PFSK-1 (cell line): ENCODE results near the gene ZNF319.

ENCODE experiments used
- POLR2AphosphoS5 ChIP-seq: IDR thresholded peaks from 2 replicates; pipeline ENCODE4 v1.6.1; 2012; ENCODE audit warnings: low read depth, mild to moderate bottlenecking, control low read depth, low read length, moderate library complexity
- REST ChIP-seq, 2 experiments: IDR thresholded peaks; 2 replicates each; pipeline versions ENCODE4 v1.6.1 to v1.8.0; 2011 to 2012; ENCODE audit warnings: low read depth in 2 of 2, low read length in 2 of 2, control low read depth in 1 of 2, inconsistent platforms in 1 of 2, mild to moderate bottlenecking in 1 of 2, moderate library complexity in 1 of 2; ENCODE audit not compliant: insufficient read depth in 1 of 2
- TAF1 ChIP-seq: IDR thresholded peaks from 2 replicates; pipeline ENCODE4 v1.6.1; 2012; ENCODE audit warnings: low read length, control low read depth, borderline replicate concordance; ENCODE audit not compliant: insufficient read depth

DNA sequence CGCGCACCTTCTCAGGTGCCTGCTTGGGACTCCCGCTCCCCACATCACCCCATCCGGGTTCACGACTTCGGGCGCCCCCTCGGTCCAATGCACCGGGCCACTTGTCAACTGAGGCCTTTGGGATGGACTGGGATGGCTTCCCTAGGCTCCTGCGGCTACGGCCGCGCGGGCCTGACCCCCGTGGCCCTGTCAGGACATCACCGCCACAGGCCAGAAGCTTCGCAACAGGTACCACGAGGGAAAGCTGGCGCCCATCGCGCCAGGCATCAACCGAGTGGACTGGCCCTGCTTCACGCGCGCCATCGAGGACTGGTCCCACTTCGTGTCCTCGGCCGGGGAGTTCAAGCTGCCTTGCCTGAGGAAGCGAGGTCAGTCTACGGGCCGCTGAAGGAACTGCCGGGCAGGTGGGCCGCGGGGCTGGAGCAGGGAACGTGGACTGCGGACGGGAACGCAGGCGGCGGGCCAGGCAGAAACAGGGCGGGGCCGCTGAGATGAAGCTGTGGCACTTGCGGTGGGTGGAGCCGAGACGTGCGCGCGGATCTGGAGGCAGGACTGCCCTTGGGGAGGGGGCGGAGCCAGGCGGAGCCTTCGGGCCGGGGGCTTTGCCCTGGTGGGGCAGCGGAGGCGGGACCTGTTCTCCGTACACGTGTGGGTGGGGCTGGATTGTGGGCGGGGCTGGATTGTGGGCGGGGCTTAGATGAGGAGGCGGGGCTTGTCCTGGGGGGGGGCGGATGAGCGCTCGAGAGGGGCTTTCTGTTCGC lies 15.8 kb downstream of the ZNF319 start:
- TF ChIP-seq REST (IDR thresholded peaks at IDR 0.05; ENCODE audit: insufficient read depth in 1 of 2, low read depth in 2 of 2, low read length in 2 of 2) (no peak), POLR2AphosphoS5 (no peak; the same call in 1 of the 2 replicates), TAF1 (no peak)
